ENCODE measurements around the gene KRTAP5-3.

- no peak for TF ChIP-seq POLR2A (IDR thresholded peaks at IDR 0.05)
- TF ChIP-seq CTCF (IDR thresholded peaks at IDR 0.05) = no peak
Measured at GRCh38 chr11:1570001-1570453, 38.2 kb downstream of the KRTAP5-3 start.

All from esophagus squamous epithelium (tissue), 4 donors.